ENCODE data around the gene MGAT2. TPM values are rescaled to one million over a fixed set of nuclear protein-coding genes. Genes with fewer than 3 reads are reported as not detected.

The MGAT2 gene
- total and polyA plus RNA-seq, 9 of the 15 experiments (the other 6 are each of a cell fraction or from before 2014, with no cell fraction given), result 0.03 to 33.3 (median 24.6) TPM; not detected in 1

DNA sequence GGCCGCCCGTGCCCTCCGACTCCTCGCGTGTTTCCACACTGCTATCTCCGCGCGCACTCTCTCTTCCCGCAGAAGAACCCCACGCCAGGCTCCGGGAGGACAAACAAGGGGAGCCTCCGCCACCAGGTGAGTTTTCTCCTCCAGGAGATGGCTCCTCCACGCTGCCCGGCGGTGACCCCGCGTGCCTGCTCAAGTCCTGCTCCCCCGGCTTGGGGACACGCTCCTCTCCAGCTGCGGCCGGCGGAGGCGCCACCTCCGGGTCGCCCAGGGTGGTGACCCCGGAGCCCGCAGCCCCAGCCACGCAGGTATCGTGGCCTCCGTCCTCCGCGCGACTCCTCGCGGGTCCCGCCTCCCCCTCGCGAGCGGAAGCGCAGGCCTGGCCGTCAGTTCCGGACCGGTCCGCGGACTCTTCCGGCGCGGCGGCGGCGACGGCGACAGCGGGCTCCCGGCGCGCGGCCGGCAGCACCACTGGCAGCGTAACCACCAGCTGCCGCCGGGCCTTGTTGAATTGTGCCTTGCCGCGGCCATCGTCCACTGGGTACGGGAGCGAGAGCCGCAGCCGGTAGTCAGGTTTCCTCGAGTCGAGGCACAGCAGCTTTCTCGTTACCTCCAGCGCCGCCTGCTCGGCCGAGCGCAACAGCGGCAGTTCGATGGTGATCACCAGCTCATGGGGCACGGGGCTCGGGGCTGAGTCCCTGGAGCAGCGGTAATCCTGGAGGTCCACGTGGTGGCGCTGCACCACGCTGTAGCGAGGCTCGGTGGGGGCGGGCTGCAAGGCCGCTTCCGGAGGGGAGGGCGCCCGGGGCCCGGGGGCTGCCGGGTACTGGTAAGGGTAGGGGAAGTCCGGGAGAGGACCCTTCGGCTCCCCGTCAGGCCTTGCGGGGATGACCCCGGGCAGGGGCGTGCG lies 13.3 kb downstream of the MGAT2 start:
- FAIRE-seq, result peak; percentile 62
- peak overlapping the region; percentile 85 for H2AFZ ChIP-seq (ENCODE audit: low read depth, low read length)
- H3K36me3 ChIP-seq (ENCODE audit: control insufficient read depth, insufficient read depth, low read length), result peaks cover 32% of the 10 kb centered on the region
- TF ChIP-seq, protein P1, sequence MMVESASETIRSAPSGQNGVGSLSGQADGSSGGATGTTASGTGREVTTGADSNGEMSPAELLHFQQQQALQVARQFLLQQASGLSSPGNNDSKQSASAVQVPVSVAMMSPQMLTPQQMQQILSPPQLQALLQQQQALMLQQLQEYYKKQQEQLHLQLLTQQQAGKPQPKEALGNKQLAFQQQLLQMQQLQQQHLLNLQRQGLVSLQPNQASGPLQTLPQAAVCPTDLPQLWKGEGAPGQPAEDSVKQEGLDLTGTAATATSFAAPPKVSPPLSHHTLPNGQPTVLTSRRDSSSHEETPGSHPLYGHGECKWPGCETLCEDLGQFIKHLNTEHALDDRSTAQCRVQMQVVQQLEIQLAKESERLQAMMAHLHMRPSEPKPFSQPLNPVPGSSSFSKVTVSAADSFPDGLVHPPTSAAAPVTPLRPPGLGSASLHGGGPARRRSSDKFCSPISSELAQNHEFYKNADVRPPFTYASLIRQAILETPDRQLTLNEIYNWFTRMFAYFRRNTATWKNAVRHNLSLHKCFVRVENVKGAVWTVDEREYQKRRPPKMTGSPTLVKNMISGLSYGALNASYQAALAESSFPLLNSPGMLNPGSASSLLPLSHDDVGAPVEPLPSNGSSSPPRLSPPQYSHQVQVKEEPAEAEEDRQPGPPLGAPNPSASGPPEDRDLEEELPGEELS (CRISPR knock-in tag; IDR thresholded peaks at IDR 0.05; ENCODE audit: borderline replicate concordance), result peak; percentile 92; the same call in 1 of the 2 replicates
- TF ChIP-seq CCNT2 (IDR thresholded peaks at IDR 0.05; ENCODE audit: borderline replicate concordance, extremely low read depth, insufficient read length, low read depth, low read length) (peak; percentile 71), ZC3H4 (CRISPR knock-in tag; IDR thresholded peaks at IDR 0.05; ENCODE audit: borderline replicate concordance) (0 out of 2 replicates have a peak, but pooled peaks have one; percentile 56), RAD21 (CRISPR knock-in tag; conservative IDR thresholded peaks at IDR 0.05 in 1 of 2, IDR thresholded peaks at IDR 0.05 in 1 of 2) (peak; percentile 65 to 68), HDAC1 (IDR thresholded peaks at IDR 0.05) (peak in 1 of 2 experiments; percentile 63; a peak in 2 of 4 replicates), TSC22D4 (tag; IDR thresholded peaks at IDR 0.05) (no peak), NFRKB (IDR thresholded peaks at IDR 0.05; ENCODE audit: low read depth) (no peak; the same call in 1 of the 2 replicates), ZNF174 (CRISPR knock-in tag; IDR thresholded peaks at IDR 0.05) (no peak)
- TF ChIP-seq, protein P2, sequence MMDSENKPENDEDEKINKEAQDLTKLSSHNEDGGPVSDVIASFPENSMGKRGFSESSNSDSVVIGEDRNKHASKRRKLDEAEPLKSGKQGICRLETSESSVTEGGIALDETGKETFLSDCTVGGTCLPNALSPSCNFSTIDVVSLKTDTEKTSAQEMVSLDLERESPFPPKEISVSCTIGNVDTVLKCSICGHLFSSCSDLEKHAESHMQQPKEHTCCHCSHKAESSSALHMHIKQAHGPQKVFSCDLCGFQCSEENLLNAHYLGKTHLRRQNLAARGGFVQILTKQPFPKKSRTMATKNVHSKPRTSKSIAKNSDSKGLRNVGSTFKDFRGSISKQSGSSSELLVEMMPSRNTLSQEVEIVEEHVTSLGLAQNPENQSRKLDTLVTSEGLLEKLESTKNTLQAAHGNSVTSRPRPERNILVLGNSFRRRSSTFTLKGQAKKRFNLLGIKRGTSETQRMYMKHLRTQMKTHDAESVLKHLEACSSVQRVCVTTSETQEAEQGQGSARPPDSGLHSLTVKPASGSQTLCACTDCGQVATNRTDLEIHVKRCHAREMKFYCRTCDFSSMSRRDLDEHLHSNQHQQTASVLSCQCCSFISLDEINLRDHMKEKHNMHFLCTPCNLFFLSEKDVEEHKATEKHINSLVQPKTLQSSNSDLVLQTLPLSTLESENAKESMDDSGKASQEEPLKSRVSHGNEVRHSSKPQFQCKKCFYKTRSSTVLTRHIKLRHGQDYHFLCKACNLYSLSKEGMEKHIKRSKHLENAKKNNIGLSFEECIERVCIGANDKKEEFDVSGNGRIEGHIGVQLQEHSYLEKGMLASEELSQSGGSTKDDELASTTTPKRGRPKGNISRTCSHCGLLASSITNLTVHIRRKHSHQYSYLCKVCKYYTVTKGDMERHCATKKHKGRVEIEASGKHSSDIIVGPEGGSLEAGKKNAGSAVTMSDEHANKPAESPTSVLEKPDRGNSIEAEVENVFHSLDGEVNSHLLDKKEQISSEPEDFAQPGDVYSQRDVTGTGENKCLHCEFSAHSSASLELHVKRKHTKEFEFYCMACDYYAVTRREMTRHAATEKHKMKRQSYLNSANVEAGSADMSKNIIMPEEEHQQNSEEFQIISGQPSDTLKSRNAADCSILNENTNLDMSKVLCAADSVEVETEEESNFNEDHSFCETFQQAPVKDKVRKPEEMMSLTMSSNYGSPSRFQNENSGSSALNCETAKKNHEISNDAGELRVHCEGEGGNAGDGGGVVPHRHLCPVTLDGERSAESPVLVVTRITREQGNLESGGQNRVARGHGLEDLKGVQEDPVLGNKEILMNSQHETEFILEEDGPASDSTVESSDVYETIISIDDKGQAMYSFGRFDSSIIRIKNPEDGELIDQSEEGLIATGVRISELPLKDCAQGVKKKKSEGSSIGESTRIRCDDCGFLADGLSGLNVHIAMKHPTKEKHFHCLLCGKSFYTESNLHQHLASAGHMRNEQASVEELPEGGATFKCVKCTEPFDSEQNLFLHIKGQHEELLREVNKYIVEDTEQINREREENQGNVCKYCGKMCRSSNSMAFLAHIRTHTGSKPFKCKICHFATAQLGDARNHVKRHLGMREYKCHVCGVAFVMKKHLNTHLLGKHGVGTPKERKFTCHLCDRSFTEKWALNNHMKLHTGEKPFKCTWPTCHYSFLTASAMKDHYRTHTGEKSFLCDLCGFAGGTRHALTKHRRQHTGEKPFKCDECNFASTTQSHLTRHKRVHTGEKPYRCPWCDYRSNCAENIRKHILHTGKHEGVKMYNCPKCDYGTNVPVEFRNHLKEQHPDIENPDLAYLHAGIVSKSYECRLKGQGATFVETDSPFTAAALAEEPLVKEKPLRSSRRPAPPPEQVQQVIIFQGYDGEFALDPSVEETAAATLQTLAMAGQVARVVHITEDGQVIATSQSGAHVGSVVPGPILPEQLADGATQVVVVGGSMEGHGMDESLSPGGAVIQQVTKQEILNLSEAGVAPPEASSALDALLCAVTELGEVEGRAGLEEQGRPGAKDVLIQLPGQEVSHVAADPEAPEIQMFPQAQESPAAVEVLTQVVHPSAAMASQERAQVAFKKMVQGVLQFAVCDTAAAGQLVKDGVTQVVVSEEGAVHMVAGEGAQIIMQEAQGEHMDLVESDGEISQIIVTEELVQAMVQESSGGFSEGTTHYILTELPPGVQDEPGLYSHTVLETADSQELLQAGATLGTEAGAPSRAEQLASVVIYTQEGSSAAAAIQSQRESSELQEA (IDR thresholded peaks at IDR 0.05; ENCODE audit: low read depth), result no peak

More for the DNA sequence above, 13.3 kb downstream of the MGAT2 start:
- no peaks in the 10 kb centered on the region for H4K20me1 ChIP-seq (replicated peaks; ENCODE audit: control insufficient read depth, insufficient read depth, low read length)
- H3K9ac ChIP-seq (ENCODE audit: insufficient read depth in 1 of 2, low read depth in 2 of 2, low read length in 2 of 2), result peak overlapping the region; percentile 91 to 99
- WGBS (ENCODE audit: insufficient coverage, low coverage, missing lambda C conversion rate), result under 1% methylated on average over 48 of the region's 101 CpGs
- peak; percentile 83 for ATAC-seq
- intact Hi-C loops (cut with micrococcal nuclease), result loop anchor here (1.0 to 5.0 kb wide), 6 partner anchors 35 to 218 kb away; partner anchors contain the start of genes KLHDC2, LRR1, NEMF and POLE2
- peak overlapping the region; percentile 92 for H3K4me2 ChIP-seq (ENCODE audit: insufficient read depth, low read length)
- in situ Hi-C loops (cut with MboI), result loop anchor here (25.0 kb wide), 1 partner anchor 478 kb away; the partner anchor contains the start of gene VCPKMT
- H3K27ac ChIP-seq (ENCODE audit: extremely low read depth, low read depth, low read length), result peak overlapping the region; percentile 99
- H3K4me1 ChIP-seq (replicated peaks in 1 of 2; ENCODE audit: control insufficient read depth in 2 of 2, insufficient read depth in 2 of 2, low read length in 2 of 2), result peaks cover 8 to 20% of the 10 kb centered on the region in 2 experiments; a peak in 4 of 5 replicates
- POLR2A ChIA-PET, result interaction anchor here (0.5 to 3.4 kb wide), 18 partner anchors 8 to 1204 kb away, joined by 3 to 25 read pairs (median 4); partner anchors contain the start of genes KLHDC2, LRR1, MGAT2 and RPL36AL
- peak; percentile 79 to 94 (median 84) for DNase-seq (ENCODE audit: extremely low read depth in 1 of 4, low spot score in 3 of 4)
- CTCF ChIA-PET (ENCODE audit: low intra/inter-chr PET ratio), result interaction anchor here (0.6 to 0.7 kb wide), 3 partner anchors 54 to 1033 kb away, joined by 3 to 7 read pairs (median 5); no protein-coding TSS in a partner anchor
- H3K4me3 ChIP-seq, result peak overlapping the region; percentile 91
- peaks cover 97% of the 10 kb centered on the region for H3K79me2 ChIP-seq (ENCODE audit: control insufficient read depth, insufficient read depth, low read length)
- H3K9me3 ChIP-seq (replicated peaks; ENCODE audit: control insufficient read depth, insufficient read depth, low read depth, low read length), result no peaks in the 10 kb centered on the region
- H3K9me1 ChIP-seq (ENCODE audit: control insufficient read depth, insufficient read depth, low read length), result no peaks in the 10 kb centered on the region
- no TSS peak for BruUV-seq (replicated peaks)
- no peaks in the 10 kb centered on the region for H3K27me3 ChIP-seq (ENCODE audit: control insufficient read depth in 2 of 2, insufficient read depth in 2 of 2, low read length in 2 of 2)

Data from K562 (cell line).